Measurements from ENCODE around the gene GJB5.
A peak's percentile ranks its signal among the peaks of the same experiment; 100 is the strongest.

Gene GJB5

DNA sequence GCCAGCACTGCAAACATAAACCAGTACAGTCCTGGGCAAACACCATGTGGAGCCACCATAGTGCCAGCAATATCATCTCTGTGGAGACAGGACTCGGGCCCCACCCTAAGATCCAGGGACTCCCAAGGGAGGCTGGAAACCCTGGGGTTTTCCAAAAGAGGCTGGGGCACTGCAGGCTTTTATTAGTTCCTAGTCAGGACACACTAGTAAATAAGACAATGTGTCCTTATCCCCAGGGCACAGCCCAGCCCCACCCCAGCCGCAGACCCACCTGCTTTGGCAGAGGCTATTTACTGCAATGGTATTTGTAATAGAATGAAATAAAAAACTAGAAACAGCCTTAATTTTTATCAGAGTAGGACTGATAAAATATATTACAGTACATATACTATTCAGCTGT, 25.7 kb downstream of the GJB5 start:
- no peak for TF ChIP-seq YY1 (IDR thresholded peaks at IDR 0.05; ENCODE audit: low read depth)
- TF ChIP-seq CEBPB (IDR thresholded peaks at IDR 0.05) = no peak
- no peak for TF ChIP-seq TAF1 (IDR thresholded peaks at IDR 0.05; ENCODE audit: low read depth)
- TF ChIP-seq, protein P1, sequence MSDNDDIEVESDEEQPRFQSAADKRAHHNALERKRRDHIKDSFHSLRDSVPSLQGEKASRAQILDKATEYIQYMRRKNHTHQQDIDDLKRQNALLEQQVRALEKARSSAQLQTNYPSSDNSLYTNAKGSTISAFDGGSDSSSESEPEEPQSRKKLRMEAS (IDR thresholded peaks at IDR 0.05) = no peak
- TF ChIP-seq TCF12 (IDR thresholded peaks at IDR 0.05; ENCODE audit: low read depth) = no peak
- no peak for TF ChIP-seq ZBTB7A (IDR thresholded peaks at IDR 0.05; ENCODE audit: low read depth)
- no peak for TF ChIP-seq FOXM1 (IDR thresholded peaks at IDR 0.05; ENCODE audit: borderline replicate concordance, low read depth)
- TF ChIP-seq, protein P2, sequence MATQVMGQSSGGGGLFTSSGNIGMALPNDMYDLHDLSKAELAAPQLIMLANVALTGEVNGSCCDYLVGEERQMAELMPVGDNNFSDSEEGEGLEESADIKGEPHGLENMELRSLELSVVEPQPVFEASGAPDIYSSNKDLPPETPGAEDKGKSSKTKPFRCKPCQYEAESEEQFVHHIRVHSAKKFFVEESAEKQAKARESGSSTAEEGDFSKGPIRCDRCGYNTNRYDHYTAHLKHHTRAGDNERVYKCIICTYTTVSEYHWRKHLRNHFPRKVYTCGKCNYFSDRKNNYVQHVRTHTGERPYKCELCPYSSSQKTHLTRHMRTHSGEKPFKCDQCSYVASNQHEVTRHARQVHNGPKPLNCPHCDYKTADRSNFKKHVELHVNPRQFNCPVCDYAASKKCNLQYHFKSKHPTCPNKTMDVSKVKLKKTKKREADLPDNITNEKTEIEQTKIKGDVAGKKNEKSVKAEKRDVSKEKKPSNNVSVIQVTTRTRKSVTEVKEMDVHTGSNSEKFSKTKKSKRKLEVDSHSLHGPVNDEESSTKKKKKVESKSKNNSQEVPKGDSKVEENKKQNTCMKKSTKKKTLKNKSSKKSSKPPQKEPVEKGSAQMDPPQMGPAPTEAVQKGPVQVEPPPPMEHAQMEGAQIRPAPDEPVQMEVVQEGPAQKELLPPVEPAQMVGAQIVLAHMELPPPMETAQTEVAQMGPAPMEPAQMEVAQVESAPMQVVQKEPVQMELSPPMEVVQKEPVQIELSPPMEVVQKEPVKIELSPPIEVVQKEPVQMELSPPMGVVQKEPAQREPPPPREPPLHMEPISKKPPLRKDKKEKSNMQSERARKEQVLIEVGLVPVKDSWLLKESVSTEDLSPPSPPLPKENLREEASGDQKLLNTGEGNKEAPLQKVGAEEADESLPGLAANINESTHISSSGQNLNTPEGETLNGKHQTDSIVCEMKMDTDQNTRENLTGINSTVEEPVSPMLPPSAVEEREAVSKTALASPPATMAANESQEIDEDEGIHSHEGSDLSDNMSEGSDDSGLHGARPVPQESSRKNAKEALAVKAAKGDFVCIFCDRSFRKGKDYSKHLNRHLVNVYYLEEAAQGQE (IDR thresholded peaks at IDR 0.05; ENCODE audit: low read depth) = no peak
- no peak for TF ChIP-seq EGR1 (IDR thresholded peaks at IDR 0.05)
- TF ChIP-seq RAD21 (IDR thresholded peaks at IDR 0.05; ENCODE audit: low read depth) = no peak
- TF ChIP-seq NFIC (IDR thresholded peaks at IDR 0.05) = no peak
- TF ChIP-seq, protein P3, sequence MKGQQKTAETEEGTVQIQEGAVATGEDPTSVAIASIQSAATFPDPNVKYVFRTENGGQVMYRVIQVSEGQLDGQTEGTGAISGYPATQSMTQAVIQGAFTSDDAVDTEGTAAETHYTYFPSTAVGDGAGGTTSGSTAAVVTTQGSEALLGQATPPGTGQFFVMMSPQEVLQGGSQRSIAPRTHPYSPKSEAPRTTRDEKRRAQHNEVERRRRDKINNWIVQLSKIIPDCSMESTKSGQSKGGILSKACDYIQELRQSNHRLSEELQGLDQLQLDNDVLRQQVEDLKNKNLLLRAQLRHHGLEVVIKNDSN (IDR thresholded peaks at IDR 0.05) = no peak
- TF ChIP-seq CREB1 (IDR thresholded peaks at IDR 0.05; ENCODE audit: low read depth) = no peak
- no peak for TF ChIP-seq TEAD4 (IDR thresholded peaks at IDR 0.05)
- no peak for TF ChIP-seq EP300 (IDR thresholded peaks at IDR 0.05; ENCODE audit: borderline replicate concordance)

DNA sequence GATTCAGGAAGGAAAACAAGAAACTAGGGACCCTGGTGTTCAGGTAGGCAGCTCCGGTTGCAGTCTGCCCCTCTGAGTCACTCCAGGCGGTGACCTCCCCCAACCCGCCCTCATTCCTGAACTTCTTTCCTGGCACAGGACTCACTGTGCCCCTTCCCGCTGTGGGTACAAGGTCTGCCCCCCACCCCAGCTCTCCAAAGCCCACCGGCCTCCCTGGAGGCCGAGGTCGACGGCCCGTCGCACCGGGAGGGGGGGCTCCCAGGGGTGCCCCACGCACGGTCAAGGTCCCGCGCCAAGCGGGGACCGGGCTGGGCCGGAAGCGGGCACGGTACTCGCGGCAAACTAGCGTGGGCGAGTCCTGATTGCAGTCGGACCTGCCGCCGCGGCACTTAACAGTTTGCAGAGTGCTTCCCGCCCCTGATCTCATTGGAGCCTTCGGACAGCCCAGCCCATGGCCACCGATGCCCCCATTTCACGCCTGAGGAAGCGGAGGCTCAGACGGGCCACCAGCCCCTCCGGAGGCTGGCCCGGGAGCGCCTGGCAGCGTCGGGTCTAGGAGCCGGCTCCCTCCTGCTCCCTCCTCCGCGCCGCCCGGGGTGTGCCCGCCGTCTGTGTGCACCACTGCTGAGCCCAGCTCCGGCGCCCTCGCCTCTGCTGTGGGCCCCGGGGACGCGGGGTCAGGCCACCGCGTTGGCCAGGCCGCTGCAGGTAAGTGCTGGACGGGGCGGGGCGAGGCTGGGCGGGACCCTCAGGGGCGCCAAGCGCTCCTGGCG, 26.4 kb downstream of the GJB5 start, which contains the start of gene GJB3:
TSS of gene GJB3 (plus strand) at position 144 of the 773 bp plus-strand sequence. CDS start 3,549 bp downstream, outside the sequence.
- peak; percentile 71 for TF ChIP-seq EGR1 (IDR thresholded peaks at IDR 0.05)
- TF ChIP-seq TCF12 (IDR thresholded peaks at IDR 0.05; ENCODE audit: low read depth) = 0 out of 2 replicates have a peak, but pooled peaks have one; percentile 39
- TF ChIP-seq NFIC (IDR thresholded peaks at IDR 0.05) = peak; percentile 33; the same call in 1 of the 2 replicates
- TF ChIP-seq, protein P1 (IDR thresholded peaks at IDR 0.05) = 0 out of 2 replicates have a peak, but pooled peaks have one; percentile 33
- TF ChIP-seq, protein P2 (IDR thresholded peaks at IDR 0.05; ENCODE audit: low read depth) = no peak
- TF ChIP-seq CREB1 (IDR thresholded peaks at IDR 0.05; ENCODE audit: low read depth) = no peak

DNA sequence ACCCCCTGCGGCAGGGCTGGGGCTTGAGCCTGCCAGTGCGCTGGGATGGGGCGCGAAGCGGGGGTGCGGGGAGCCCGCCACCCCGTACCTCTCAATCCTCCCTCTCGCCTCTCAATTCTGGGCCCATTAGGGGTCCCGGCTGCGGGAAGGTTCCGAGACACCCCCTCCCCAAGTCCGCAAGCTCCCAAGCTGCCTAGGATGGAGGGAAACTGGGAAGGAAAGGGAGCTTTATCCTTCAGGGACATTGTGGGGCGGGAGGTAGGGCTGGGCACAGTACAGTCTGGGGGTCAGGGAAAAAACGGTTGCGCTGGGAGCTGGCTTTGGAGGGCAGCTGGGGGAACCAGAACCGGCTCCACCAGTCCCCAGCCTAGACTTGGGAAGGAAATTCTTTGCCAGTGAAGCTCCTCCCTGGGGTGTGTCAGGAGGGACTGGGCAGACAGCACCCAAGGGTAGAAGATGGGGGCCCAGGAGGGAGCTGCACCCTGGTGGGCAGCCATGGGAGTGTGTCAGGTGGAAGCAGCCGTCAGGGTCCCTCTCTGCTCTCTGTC, 27.1 kb downstream of the GJB5 start:
- no peak for TF ChIP-seq FOXM1 (IDR thresholded peaks at IDR 0.05; ENCODE audit: borderline replicate concordance, low read depth)
- TF ChIP-seq YY1 (IDR thresholded peaks at IDR 0.05; ENCODE audit: low read depth) = no peak
- no peak for TF ChIP-seq TAF1 (IDR thresholded peaks at IDR 0.05; ENCODE audit: low read depth)
- TF ChIP-seq EGR1 (IDR thresholded peaks at IDR 0.05) = no peak
- TF ChIP-seq, protein P1 (IDR thresholded peaks at IDR 0.05) = no peak
- TF ChIP-seq, protein P2 (IDR thresholded peaks at IDR 0.05; ENCODE audit: low read depth) = no peak
- no peak for TF ChIP-seq CEBPB (IDR thresholded peaks at IDR 0.05)
- TF ChIP-seq, protein P3 (IDR thresholded peaks at IDR 0.05) = no peak
- TF ChIP-seq TCF12 (IDR thresholded peaks at IDR 0.05; ENCODE audit: low read depth) = no peak
- no peak; the same call in 1 of the 2 replicates for TF ChIP-seq ZBTB7A (IDR thresholded peaks at IDR 0.05; ENCODE audit: low read depth)
- no peak for TF ChIP-seq TEAD4 (IDR thresholded peaks at IDR 0.05)
- no peak for TF ChIP-seq NFIC (IDR thresholded peaks at IDR 0.05)
- no peak for TF ChIP-seq RAD21 (IDR thresholded peaks at IDR 0.05; ENCODE audit: low read depth)
- no peak for TF ChIP-seq EP300 (IDR thresholded peaks at IDR 0.05; ENCODE audit: borderline replicate concordance)

Data from Ishikawa (cell line).